Upper lobe of right lung (tissue), 1 donor: ENCODE results near the gene TEX53. TPM values are rescaled to one million over a fixed set of nuclear protein-coding genes. Genes with fewer than 3 reads are reported as not detected.

Experiments
- ATAC-seq: fragments of 200-7000 bp; cut with Tn5 transposase; one replicate; pipeline ENCODE4 v1.9.1; 2020; ENCODE audit warnings: mild to moderate bottlenecking, moderate library complexity
- DNase-seq: peaks from one replicate; pipeline ENCODE4 v3.0.0-alpha.2; 2020
- H3K27ac ChIP-seq: fragments of 200-600 bp; one replicate; pipeline ENCODE4 v1.8.0; 2022
- H3K27me3 ChIP-seq: fragments of 200-600 bp; one replicate; pipeline ENCODE4 v1.8.0; 2022; ENCODE audit warnings: mild to moderate bottlenecking
- H3K36me3 ChIP-seq: fragments of 200-600 bp; one replicate; pipeline ENCODE4 v1.8.0; 2022
- H3K4me1 ChIP-seq: fragments of 200-600 bp; one replicate; pipeline ENCODE4 v1.8.0; 2022
- H3K4me3 ChIP-seq: fragments of 200-600 bp; one replicate; pipeline ENCODE4 v1.8.0; 2022; ENCODE audit warnings: mild to moderate bottlenecking
- H3K9me3 ChIP-seq: fragments of 200-600 bp; one replicate; pipeline ENCODE4 v1.8.0; 2022
- intact Hi-C: fragments of 100-400 bp; cut with DNase I; formaldehyde crosslinking; loops from one replicate; pipeline ENCODE4 v1.11.0; 2022
- total RNA-seq: library from RNA; stranded (reverse); fragmentation: NEBNext Ultra II Directional; extraction: Animal tissue kit (Norgen Biotek cat#: 25700); gene quantifications from one replicate; pipeline ENCODE4 v1.2.1, GENCODE V29; 2021
- TF ChIP-seq, protein P1 (sequence below): fragments of 200-600 bp; IDR thresholded peaks from one replicate; pipeline ENCODE4 v1.8.0; 2022; ENCODE audit warnings: antibody characterized with exemption
- donor health status: DM: no; HTN: yes; CAD: no; lungs with severe emphysema.

Gene TEX53
- total RNA-seq, 1 donor from 2014 or later = not detected

DNA sequence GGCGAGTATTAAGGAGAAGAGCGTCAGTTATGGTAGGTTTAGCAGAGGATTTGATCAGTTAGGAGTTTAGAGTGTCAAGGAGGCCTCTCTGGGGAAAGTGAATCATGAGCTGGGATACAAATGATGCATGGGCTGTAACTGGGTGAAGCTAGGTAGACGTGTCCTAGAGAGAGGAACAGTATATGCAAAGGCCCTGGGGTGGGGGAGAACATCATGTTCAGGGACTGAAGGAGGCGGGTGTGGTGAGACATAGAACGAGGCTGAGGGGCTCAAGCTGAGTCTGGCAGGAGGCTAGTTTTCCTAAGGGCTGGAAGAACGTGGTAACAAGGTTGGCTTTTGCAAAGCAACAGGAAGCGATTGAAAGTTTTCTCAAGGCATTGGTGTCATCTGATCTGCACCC lies 36.0 kb downstream of the TEX53 start:
- H3K27me3 ChIP-seq = no peaks in the 10 kb centered on the region
- no peak overlapping the region for H3K4me3 ChIP-seq
- H3K27ac ChIP-seq = no peak overlapping the region
- intact Hi-C loops = no loop called here
- TF ChIP-seq, protein P1, sequence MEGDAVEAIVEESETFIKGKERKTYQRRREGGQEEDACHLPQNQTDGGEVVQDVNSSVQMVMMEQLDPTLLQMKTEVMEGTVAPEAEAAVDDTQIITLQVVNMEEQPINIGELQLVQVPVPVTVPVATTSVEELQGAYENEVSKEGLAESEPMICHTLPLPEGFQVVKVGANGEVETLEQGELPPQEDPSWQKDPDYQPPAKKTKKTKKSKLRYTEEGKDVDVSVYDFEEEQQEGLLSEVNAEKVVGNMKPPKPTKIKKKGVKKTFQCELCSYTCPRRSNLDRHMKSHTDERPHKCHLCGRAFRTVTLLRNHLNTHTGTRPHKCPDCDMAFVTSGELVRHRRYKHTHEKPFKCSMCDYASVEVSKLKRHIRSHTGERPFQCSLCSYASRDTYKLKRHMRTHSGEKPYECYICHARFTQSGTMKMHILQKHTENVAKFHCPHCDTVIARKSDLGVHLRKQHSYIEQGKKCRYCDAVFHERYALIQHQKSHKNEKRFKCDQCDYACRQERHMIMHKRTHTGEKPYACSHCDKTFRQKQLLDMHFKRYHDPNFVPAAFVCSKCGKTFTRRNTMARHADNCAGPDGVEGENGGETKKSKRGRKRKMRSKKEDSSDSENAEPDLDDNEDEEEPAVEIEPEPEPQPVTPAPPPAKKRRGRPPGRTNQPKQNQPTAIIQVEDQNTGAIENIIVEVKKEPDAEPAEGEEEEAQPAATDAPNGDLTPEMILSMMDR = no peak
- DNase-seq (no peak), ATAC-seq (no peak)
- peaks cover 7% of the 10 kb centered on the region for H3K36me3 ChIP-seq
- no peaks in the 10 kb centered on the region for H3K9me3 ChIP-seq
- H3K4me1 ChIP-seq = peaks cover 29% of the 10 kb centered on the region

DNA sequence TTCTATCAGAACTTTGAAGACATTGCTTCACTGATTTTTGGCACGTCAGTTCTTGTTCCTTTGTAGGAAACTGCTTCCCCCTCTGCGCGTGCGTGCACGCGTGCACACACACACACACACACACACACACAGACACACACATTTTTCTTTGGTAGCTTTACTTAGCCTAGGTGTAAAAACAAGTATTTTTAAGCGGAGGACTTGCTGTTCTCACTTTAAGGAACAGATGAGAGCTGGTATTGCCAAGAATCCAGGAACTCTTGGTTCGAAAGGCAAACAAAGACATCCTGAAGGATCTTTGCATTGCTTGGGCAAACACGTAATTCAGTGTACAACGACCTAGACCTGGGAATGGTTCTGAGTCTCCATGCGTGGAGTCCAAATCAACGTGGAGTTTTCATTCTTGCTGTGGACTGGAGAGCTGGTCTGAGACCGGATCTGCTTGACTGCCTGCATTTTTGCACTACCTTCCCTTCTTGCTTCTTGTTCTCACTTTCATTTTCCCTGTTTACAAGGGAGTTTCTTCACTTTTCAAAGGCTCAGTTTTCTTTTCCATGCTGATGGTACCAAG lies 38.3 kb downstream of the TEX53 start:
- ATAC-seq (peak; percentile 80), DNase-seq (peak; percentile 82)
- Histone ChIP-seq H3K9me3 (no peaks in the 10 kb centered on the region), H3K4me3 (peak overlapping the region; percentile 34), H3K27me3 (no peaks in the 10 kb centered on the region), H3K36me3 (peaks cover 6% of the 10 kb centered on the region), H3K4me1 (peaks cover 30% of the 10 kb centered on the region), H3K27ac (peak overlapping the region; percentile 75)
- TF ChIP-seq, protein P1 = no peak
- intact Hi-C loops = no loop called here

DNA sequence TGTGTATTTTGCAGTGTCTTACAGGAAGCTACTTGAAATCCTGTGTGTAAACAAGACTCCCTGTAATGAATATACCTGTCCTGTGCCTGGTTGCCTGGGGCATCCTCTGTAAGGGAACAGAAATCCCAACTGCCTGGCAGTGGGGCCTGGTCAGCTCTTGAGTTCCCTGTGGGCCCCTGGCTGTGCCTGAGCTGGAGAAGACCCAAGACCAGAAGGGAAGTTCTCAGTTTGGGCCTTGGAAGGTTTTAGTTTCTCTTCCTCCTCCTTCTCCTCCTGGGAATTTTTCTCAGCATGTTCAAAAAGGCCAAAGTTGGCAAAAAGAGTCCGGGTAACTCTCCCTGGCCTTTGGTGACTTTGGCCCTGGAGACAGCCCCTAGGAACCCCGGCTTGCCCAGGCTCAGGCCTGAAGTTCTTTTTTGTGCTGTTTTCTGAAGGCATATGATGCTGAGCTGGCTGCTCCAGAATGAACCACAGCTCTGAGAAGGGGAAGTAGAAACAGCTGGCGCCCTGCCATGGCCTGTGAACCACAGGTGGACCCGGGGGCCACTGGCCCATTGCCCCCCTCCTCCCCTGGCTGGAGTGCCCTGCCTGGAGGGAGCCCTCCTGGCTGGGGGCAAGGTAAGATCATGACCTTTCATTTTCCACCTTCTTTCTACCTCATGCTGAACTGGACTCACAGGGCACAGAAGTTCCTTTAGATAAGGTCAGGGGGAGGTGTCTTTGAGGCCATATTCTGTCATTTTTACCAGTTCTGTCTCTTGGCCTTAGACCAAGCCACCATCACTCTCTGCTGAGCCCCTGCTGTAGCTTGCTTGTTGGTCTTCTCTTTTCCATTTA lies 40.7 kb downstream of the TEX53 start:
- intact Hi-C loops = no loop called here
- no peaks in the 10 kb centered on the region for H3K9me3 ChIP-seq
- H3K4me1 ChIP-seq = peaks cover 51% of the 10 kb centered on the region
- H3K27ac ChIP-seq = peak overlapping the region; percentile 76
- no peaks in the 10 kb centered on the region for H3K27me3 ChIP-seq
- DNase-seq (peak; percentile 87), ATAC-seq (peak; percentile 51)
- TF ChIP-seq, protein P1 = no peak
- peaks cover 6% of the 10 kb centered on the region for H3K36me3 ChIP-seq
- H3K4me3 ChIP-seq = no peak overlapping the region

DNA sequence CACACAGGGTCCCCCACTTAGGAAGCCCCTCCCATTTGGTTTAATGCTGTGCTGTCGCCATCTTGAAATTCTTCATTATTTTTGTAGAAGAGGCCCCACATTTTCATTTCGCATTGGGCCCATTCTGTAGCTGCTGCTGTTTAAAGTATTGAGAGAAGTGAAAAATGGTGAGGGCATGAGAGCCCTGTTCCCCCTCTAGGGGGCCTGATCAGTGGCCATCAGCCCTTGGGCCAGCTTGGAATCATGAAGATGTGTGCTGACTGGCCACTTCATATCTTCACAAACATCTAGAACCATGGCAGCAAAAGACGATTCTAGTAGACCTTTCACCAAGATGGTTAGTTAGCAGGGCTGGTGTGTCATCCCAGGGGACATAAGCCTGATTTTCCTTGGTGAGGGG lies 43.2 kb downstream of the TEX53 start:
- TF ChIP-seq, protein P1 = no peak
- Histone ChIP-seq H3K4me1 (peaks cover 46% of the 10 kb centered on the region), H3K36me3 (peaks cover 6% of the 10 kb centered on the region), H3K4me3 (no peak overlapping the region), H3K9me3 (no peaks in the 10 kb centered on the region), H3K27ac (no peak overlapping the region), H3K27me3 (no peaks in the 10 kb centered on the region)
- DNase-seq (no peak), ATAC-seq (no peak)
- intact Hi-C loops = no loop called here

DNA sequence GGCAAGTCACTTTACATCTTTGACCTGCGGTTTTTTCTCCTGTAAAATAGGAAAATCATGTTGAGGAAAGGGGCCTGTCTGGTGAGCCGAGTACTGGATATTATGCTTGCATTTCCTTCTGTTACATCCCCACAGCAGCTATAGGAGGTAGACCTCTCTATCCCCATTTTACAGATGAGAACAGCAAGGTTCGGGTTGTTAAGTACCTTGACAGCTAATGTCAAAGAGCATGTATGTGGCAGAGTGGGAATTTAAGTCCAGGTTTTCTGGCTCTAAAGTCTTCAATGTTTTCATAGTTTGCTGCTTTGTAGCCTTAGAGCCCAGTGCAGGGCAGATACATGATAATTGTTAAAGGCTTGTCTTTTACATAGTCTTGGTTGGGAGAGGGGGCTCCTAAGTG lies 43.7 kb downstream of the TEX53 start:
- DNase-seq (no peak), ATAC-seq (no peak)
- Histone ChIP-seq H3K4me1 (peaks cover 46% of the 10 kb centered on the region), H3K27ac (no peak overlapping the region), H3K9me3 (no peaks in the 10 kb centered on the region), H3K27me3 (no peaks in the 10 kb centered on the region), H3K4me3 (no peak overlapping the region), H3K36me3 (peaks cover 6% of the 10 kb centered on the region)
- intact Hi-C loops = no loop called here
- TF ChIP-seq, protein P1 = no peak
